VCaP (cell line): Measurements from ENCODE around the gene SECISBP2L.

ENCODE experiments used
- H3K27ac ChIP-seq: fragments of 450-650 bp; 2 replicates; pipeline ENCODE4 v1.5.1; 2017
- TF ChIP-seq, protein P1 (sequence below): fragments of 450-650 bp; conservative IDR thresholded peaks from 2 replicates; pipeline ENCODE4 v1.5.1; 2017; ENCODE audit warnings: mild to moderate bottlenecking, moderate library complexity

SECISBP2L gene

DNA sequence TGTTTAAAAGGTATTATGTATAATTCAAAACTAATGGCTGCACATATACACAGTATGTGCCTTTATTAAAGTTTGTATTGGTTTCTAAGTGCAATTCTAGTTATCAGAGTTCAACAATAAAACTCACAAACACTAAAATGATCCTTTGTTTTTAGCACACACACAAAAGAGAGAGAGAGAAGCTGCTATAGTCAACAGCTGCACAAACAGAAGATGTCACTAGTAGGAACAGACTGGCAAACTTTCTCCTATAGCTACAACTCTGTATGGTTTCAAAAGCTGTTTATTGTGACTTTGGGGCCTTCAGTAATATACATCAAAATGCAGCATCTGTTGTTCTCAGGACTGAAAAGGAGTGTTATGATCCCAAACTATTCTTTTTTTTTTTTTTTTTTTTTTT lies 6.1 kb downstream of the SECISBP2L start:
- TF ChIP-seq, protein P1, sequence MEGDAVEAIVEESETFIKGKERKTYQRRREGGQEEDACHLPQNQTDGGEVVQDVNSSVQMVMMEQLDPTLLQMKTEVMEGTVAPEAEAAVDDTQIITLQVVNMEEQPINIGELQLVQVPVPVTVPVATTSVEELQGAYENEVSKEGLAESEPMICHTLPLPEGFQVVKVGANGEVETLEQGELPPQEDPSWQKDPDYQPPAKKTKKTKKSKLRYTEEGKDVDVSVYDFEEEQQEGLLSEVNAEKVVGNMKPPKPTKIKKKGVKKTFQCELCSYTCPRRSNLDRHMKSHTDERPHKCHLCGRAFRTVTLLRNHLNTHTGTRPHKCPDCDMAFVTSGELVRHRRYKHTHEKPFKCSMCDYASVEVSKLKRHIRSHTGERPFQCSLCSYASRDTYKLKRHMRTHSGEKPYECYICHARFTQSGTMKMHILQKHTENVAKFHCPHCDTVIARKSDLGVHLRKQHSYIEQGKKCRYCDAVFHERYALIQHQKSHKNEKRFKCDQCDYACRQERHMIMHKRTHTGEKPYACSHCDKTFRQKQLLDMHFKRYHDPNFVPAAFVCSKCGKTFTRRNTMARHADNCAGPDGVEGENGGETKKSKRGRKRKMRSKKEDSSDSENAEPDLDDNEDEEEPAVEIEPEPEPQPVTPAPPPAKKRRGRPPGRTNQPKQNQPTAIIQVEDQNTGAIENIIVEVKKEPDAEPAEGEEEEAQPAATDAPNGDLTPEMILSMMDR: no peak
- peak overlapping the region; percentile 93; the same call in 1 of the 2 replicates for H3K27ac ChIP-seq

DNA sequence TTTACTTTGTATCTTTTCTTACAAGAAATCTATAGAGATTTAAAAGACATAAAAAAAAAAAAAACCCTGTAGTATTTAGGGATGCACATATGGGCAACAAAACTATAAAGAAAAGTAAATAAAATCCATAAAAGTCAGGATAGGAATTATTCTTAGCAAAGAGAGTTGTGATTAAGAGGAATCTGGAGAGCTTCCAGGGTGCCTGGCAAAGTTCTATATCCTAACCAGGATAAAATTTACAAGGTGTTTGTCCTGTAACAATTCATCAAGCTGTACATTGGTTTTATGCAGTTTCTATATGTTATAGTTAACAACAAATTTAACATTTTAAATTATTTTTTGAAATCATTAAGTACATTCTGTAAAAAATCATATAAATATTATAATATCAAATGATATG lies 7.9 kb downstream of the SECISBP2L start:
- peak overlapping the region; percentile 56 for H3K27ac ChIP-seq
- TF ChIP-seq, protein P1: no peak

DNA sequence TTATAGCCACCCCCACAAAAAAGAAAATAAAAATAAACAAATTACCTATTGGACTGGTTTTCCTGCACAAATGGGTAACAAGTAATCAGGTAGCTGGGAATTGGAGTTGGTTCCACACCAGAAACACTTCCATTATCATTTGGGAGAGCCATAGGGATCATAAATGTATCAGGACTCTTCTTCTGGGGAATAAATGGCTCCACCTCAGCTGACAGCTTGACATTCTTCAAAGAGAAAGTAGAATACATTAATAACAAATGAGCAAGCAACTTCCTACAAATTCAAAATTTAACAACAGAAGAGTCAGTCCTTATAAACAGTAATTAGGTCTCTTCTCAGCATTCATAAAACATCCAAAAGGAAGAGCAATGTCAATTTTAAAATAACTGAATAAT lies 8.7 kb downstream of the SECISBP2L start:
- TF ChIP-seq, protein P1: no peak
- peak overlapping the region; percentile 56 for H3K27ac ChIP-seq

DNA sequence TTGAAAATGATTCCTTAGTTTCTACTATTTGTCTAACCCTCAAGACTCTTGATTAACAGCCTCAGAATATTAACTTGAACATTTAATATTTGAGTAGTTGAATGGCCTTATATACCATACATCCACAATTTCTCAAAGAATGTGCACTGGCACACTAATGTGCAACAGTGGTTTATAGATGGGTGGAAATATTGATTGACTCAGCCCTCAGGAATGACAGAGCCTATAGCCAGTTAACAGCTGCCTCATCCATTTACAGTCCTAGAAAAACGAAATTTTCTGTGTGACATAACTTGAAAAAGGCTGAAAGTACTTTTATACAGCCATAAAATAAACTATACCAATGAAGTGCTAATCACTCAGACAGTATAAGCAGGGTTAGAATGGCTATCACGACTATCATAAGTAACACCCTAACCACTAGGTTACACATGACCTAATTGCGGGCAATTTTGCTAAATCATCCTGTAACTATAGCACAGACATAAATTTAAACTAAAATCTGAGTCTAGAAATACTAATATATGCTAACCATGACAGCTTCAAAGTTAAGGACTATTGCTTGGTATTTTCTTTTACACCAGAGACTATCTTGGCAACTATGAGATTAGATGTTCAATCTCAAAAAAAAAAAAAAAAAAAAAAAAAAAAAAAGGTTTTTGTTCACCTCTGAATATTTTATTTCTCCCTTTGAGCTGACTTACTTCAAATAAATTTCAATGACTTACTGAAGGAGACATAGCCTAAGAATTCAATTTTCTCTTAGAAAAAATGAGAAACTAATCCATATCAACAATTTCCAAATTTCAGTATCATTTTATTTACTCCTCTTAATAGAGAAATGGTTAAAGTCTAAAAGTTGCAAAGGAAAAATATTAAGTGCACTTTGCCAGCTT lies 9.3 kb downstream of the SECISBP2L start:
- peak overlapping the region; percentile 56 for H3K27ac ChIP-seq
- TF ChIP-seq, protein P1: no peak

DNA sequence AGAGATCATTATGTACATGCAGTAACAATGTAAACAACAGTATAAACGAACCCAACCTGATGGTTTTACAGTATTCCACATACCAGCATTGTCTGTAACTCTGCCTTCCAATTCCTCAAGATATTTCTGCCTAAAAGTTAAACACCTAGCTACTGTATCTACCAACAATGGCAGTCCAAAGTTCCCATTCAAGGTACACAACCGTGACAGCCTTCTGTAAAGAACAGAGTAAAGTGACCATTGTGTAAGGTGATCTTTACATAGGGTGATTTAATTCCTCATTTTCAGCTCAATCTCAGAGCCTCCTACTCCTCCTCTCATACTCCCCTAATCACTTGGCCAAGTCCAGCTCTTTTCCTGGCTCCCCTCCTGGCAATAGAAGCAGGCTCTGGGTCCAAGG lies 10.4 kb downstream of the SECISBP2L start:
- H3K27ac ChIP-seq: peak overlapping the region; percentile 20; the same call in 1 of the 2 replicates
- TF ChIP-seq, protein P1: no peak

DNA sequence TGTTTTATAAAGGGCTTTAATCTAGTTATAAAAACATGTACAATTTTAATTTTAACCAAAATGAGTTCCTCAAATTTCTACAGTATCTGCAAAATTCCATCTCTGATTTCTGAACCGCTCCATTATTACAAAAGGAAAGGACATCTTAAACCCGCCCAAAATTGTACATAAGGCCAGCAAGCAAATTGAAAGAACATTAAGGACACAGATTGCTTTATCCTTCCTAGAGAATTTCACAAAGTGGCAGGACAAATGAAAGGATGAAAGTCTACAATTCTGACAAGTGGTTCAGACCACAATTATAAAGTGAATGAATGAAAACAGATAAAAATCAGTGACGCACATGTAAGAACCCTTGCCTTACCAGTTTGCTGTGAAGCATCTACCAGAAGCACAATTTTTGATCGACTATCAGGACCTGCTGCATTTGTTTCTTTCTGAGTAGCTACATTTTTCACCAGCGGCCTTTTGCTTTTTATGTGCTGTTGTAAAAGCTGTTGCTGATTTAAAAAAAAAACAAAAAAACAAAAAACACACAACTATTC lies 13.6 kb downstream of the SECISBP2L start:
- H3K27ac ChIP-seq: peak overlapping the region; percentile 65
- TF ChIP-seq, protein P1: no peak

DNA sequence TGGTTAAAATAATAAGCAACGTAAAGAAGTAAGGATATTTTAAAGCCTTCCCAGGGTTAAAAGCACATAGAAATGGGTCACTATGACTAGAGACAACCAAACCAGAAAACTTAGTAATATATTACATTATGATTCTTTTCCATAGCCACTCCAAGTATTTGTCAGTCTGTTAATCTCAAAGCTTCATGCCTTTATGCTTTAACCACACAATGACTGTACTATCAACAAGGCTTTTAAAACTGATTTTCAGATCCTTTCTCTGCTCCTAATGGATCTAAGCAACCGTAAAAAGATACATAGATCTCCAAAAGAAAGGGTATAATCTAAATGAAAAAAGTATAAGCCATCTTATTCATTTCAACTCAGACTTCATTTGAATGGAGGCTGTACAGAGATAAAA lies 14.4 kb downstream of the SECISBP2L start:
- TF ChIP-seq, protein P1: no peak
- peak overlapping the region; percentile 65 for H3K27ac ChIP-seq
